Measurements from ENCODE around the gene SSTR3.

The SSTR3 gene

GRCh38 chr22:37160027-37160426 is 52.2 kb downstream of the SSTR3 start:
- peak; percentile 2 for TF ChIP-seq CTCF (IDR thresholded peaks at IDR 0.05; ENCODE audit: low read depth, low read length, missing control alignments)
- DNase-seq (ENCODE audit: low read depth), result no peak
- no peak overlapping the region for H3K4me3 ChIP-seq (ENCODE audit: low read depth, low read length)
- in situ Hi-C loops (cut with HindIII; ENCODE audit: low sequenced_read_pairs), result no loop called here

- no peak overlapping the region for H3K4me3 ChIP-seq (ENCODE audit: low read depth, low read length)
- in situ Hi-C loops (cut with HindIII; ENCODE audit: low sequenced_read_pairs), result no loop called here
- no peak for TF ChIP-seq CTCF (IDR thresholded peaks at IDR 0.05; ENCODE audit: low read depth, low read length, missing control alignments)
- no peak for DNase-seq (ENCODE audit: low read depth)
Measured at GRCh38 chr22:37158963-37159290, 53.4 kb downstream of the SSTR3 start.

- in situ Hi-C loops (cut with HindIII; ENCODE audit: low sequenced_read_pairs), result no loop called here
- TF ChIP-seq CTCF (IDR thresholded peaks at IDR 0.05; ENCODE audit: low read depth, low read length, missing control alignments), result no peak
- no peak overlapping the region for H3K4me3 ChIP-seq (ENCODE audit: low read depth, low read length)
- no peak for DNase-seq (ENCODE audit: low read depth)
Measured at GRCh38 chr22:37157516-37158285, 54.6 kb downstream of the SSTR3 start.

- in situ Hi-C loops (cut with HindIII; ENCODE audit: low sequenced_read_pairs), result no loop called here
- DNase-seq (ENCODE audit: low read depth), result no peak
- no peak overlapping the region for H3K4me3 ChIP-seq (ENCODE audit: low read depth, low read length)
- TF ChIP-seq CTCF (IDR thresholded peaks at IDR 0.05; ENCODE audit: low read depth, low read length, missing control alignments), result no peak
Measured at GRCh38 chr22:37156686-37157435, 55.4 kb downstream of the SSTR3 start.

- in situ Hi-C loops (cut with HindIII; ENCODE audit: low sequenced_read_pairs), result no loop called here
Measured at GRCh38 chr22:37155971-37156370, 56.3 kb downstream of the SSTR3 start.

More at GRCh38 chr22:37155971-37156370, 56.3 kb downstream of the SSTR3 start:
- TF ChIP-seq CTCF (IDR thresholded peaks at IDR 0.05; ENCODE audit: low read depth, low read length, missing control alignments), result no peak
- H3K4me3 ChIP-seq (ENCODE audit: low read depth, low read length), result no peak overlapping the region
- DNase-seq (ENCODE audit: low read depth), result no peak
